GM19193 (cell line): ENCODE measurements around the gene STMN3.

Source experiments
- POLR2A ChIP-seq: IDR thresholded peaks from 4 replicates; pipeline ENCODE4 v1.6.1; 2011; ENCODE audit not compliant: insufficient read depth, insufficient read length; ENCODE audit errors: extremely low read depth

Gene STMN3

DNA sequence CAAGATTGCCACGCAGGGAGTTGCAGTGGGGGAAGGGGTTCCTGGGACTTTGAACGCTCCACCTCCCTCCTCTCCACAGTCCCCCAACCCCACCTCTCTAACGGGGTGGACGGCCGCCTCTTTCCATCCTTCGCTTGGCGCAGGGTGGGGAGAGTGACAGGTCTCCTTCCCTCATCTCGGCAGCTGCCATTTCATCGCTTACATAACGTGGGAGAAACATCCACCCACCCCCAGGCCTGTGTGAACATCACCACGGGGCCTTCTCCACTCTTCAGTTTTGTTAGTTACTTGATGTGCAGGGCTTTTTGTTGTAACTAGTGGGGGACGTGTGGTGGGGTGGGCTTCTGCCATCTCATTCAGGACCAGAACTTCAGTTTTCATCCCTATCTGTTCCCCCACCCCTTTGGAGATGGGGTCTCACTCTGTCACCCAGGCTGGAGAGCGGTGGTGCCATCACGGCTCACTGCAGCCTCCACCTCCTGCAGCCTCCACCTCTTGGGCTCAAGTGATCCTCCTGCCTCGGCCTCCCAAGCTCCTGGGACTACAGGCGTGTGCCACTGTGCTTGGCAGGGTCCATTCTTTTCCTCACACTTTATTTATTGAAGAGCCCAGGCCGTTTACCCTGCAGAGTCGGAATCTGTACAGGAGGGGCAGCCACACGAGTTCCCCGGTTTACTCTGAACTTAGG is 22.6 kb upstream of the STMN3 start:
- TF ChIP-seq POLR2A, result no peak

DNA sequence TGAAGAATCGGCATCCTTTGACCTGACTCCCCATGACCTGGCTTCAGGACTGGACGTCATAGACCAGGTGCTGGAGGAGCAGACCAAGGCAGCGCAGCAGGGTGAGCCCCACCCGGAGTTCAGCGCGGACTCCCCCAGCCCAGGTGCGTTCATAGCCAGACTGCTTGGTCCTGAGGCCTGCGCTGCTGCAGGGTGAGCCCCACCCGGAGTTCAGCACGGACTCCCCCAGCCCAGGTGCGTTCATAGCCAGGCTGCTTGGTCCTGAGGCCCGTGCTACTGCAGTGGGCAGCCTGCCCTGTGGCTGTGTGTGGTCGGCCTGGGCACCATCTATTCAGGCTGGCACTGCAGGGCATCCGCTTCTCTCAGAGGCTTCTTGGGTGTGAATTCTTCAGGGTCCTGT is 20.7 kb upstream of the STMN3 start:
- TF ChIP-seq POLR2A, result no peak

DNA sequence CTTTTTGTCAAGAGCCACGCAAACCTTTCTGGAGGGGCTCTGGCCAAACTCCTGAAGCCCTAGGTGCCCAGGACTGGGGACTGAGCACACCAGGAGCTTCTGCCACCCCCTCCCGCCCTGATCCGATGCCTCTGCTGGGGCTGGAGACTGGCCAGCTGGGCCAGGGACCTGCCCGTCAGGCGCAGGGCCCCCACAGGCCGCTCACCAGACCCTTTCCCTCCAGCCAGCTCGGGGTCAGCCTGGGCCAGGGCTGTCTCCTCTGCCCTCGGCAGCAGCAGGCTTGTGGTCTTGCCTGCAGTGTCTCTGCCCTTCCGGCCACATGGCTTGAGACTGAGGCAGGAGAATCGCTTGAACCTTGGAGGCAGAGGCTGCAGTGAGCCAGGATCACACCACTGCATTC is 19.4 kb upstream of the STMN3 start:
- TF ChIP-seq POLR2A, result no peak

DNA sequence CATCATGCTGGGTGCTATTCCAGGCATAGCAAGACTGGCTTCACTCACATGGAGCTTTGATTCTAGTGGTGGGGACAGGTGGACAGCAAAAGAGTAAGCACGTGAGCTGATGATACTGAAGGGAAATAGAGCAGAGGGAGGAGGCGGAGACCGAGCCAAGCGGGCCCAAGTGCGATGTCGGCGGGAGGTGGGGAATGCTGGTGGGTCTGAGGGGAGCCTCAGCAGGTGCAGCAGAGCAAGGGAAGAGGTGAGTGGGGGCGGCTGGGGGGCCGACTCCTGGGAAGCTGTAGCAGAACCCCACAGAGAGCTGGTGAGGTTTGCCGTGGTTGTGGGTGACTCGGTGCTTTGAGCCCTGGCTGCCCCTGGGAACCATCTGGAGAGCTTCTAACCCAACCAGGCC is 15.1 kb upstream of the STMN3 start:
- TF ChIP-seq POLR2A, result no peak

DNA sequence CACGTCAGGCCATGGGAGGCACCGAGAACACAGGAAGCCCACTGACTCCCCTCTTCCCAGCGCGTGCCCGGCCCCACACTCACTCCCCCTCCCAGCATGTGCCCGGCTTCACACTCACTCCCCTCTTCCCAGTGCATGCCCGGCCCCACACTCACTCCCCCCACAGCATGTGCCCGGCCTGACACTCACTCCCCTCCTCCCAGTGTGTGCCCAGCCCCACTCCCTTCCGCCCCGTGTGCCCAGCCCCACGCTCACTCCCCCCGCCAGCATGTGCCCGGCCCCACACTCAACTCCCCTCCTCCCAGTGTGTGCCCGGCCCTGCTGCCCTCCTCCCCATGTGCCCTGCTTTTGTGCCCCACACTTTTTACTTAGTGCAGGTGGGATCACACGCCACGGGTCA is 14.6 kb upstream of the STMN3 start:
- no peak for TF ChIP-seq POLR2A

DNA sequence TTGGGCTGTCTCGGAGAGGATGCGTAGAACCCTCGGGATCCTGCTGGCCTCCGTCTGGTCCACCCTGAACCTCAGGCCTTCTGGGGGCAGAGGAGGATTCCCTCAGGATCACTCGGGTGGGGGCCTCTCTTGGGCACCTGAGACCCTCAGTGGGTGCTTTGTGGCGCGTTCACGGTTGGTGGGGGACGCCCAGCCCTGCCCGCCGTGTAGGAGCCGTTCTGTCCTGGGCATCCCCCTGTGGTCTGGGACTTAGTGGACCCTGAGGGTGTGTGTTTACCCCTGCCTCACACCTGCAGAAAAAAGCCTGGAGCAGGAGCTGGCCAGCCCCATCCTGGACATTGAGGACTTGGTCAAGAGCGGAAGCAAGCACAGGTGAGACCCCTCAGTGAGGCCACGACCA is 12.5 kb upstream of the STMN3 start:
- TF ChIP-seq POLR2A, result no peak

DNA sequence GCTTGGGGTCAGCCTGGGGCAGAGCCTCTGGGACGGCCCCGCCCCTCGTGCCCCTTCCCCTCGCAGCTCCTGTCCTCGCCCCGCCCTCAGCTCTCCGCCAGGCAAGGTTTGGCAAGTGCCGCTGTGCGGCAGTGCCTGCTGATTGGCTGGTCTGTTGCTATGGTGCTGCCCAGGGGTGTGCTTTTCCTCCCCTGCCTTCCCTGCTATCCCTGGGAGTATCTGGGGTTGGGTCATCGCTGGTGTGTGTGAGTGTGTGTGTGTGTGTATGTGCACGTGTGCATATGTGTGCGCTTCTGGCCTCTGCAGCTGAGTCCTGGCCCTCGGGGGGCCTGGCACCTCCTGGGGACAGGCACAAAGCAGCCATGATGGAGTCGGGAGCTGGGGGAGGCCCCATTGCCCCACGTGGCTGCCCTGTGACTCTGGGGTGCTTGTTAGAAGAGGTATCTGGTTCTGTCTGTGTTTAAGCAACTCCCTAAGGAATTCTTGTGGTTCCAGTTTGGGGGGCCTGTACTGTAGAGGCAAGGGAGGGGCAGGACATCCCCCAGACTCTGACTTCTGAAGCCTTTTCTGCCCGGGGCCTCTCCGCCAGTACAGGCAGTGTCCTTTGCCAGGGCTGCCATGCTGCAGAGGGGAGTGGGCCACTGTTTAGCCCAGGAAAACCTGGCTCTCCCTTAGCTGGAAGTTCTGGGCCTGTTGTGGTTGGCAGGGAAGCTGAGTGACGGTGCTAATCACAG is 11.8 kb upstream of the STMN3 start:
- no peak for TF ChIP-seq POLR2A

DNA sequence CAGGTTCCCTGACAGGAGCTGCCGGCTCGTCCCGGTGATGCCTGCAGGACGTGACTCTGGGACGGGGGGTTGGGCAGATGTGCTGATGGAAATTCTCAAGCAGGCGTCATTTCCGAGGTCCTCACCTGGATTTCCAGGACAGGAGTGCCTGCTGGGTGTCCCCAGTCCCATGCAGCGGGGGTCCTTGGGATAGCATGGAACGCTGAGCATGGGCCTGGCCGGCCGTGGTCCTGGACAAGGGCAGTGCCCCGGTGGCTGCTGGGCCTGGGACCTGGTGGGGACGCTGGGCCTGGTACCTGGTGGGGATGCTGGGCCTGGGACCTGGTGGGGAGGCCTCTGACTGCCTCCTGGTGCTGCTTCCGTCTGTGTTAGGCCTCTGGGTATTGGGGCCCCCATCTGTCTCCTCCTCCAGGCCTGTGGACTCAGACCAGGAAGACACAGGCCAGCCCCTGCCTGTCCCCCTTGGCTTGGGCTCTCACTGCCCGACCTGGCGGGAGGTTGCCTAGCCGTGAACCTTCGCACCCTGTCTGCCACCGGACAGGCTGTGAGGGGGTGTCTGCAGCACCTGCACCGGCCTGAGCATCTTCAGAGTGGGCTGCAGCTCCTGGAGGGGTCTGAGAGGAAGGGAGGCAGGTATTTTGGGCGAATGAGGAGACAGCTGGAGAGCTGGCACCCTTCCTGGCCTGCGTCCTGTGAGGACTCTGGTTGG is 11.1 kb upstream of the STMN3 start:
- no peak for TF ChIP-seq POLR2A

DNA sequence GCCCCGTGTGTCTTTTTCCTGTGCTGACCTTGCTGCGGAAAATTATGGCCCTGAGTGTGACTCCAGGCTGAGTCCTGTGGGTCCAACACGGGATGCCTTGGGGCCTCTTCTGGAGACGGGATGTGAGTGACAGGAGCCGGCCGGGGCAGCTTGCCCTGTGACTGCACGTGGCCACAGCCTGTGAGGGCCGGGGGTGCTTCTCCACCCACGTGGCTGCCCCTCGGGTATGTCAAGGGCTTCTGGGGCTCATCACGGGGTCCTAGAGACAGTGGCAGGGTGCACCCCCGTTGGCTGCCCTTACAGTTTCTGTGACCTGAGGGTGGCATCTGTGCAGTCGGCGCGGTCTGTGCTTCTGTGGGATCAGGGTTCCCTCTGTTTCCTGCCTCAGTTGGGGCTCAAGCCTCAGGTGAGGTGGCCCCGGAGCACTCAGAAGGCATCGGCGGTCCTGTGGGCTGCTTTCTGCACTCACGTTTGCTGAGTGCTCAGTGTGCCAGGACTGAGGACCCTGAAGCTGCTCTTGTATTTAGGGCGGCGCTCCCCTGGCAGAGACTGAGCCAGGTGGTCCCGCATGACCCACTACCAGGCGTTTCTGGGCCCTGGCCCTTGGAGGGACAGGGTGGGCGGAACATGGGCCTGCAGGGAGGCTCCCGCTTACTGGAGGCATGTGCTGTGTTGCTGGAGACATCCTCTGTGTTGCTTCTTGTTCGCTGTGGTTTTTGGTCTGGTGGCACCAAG is 10.3 kb upstream of the STMN3 start:
- no peak for TF ChIP-seq POLR2A

DNA sequence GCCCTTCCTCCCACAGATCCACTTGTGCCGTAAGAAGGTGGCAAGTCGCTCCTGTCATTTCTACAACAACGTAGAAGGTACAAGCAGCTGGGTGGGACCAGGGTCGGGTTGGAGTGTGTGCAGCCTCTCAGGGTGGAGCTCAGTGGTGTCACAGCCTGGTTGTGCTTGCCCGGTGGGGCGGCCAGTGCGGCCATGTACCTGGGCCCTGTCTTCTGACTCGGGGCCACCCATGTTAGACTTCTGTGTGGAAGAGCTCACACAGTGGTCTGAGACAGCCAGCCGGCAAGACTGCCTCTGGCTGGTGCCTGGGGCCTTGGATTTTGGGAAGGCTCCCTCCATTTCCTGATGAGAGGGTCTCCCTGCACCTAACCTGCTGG is 9.6 kb upstream of the STMN3 start:
- TF ChIP-seq POLR2A, result no peak

DNA sequence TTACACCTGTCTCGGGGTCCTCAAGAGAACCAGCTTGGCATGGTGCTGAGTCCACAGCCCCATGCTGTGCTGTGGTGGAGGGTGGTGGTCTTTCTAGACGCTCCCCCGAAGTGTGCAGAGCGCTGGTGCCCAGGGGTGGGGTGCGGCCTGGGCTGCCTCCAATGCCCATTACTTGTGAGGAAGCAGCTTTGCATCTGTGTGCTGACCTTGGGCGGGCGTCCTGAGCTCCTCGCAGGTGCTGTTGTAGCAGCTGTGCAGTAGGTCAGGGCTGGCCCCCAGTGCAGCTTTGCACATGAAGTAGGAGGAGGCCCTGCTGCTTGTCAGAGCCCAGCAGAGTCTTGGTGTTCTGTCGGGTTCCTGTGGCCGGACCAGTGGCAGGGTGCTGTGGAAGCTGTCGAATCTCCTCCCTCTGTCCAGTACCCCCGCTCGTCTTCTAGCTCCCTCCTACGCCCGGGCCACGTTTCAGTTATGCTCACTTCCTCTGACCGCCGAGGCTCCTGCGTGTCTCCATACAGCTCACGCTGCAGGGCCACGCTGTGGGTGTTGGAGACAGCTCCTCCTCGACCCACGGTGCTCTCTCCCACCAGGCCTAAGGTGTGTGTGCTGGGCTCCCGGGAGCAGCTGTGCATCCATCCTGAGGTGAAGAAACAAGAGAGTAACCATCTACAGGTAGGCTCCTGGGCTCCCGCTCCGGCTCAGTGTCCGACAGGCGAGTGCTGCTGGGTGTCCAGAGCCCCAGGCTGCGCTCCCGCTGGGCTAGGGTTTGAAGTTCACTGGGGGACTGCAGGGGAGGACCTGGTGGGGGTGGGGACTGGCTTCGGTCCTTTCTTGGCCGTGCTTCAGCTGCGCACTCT is 9.0 kb upstream of the STMN3 start:
- no peak for TF ChIP-seq POLR2A

DNA sequence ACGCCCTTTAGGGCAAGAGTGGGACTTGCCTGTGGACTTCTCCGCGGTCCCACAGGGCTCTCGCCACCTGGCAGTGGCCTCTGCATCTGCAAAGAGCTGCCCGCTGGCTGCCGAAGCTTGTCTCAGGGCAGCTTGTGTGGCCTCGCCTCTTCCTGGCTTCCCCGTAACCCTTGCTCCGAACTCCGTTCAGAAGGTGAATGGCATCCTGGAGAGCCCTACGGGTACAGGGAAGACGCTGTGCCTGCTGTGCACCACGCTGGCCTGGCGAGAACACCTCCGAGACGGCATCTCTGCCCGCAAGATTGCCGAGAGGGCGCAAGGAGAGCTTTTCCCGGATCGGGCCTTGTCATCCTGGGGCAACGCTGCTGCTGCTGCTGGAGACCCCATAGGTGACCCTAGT is 7.9 kb upstream of the STMN3 start:
- no peak for TF ChIP-seq POLR2A

DNA sequence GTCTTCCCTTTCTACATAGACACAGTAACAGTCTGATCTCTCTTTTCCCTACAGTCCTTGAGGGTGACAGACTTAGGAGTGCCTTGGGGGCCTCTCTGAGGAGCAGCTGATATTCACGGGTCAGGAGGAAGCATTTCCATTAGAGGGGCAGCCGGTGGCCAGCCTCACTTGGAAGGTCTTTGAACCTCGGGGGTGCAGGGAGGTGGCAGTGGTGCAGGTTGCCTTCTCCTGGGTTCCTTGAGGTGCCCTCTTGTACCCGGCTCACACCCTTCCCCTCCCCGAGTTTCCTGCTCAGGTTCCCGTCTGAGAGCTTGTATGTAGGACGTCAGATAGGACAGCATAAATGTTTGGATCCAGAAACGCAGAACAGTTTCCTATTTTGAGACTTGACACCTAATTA is 7.4 kb upstream of the STMN3 start:
- no peak for TF ChIP-seq POLR2A

DNA sequence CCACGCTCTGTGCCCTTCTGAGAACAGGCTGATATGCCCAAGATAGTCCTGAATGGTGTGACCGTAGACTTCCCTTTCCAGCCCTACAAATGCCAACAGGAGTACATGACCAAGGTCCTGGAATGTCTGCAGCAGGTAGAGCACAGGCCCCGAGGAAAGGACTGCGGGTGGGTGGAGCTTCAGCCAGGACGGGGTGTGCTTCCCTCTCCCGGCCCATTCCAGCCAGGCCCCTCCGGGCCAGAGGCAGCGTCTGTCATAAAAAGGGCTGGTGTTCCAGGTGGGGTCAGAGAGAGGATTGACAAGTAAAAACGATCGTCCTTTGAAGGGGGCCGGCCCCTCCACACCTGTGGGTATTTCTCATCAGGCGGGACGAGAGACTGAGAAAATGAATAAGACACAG is 6.1 kb upstream of the STMN3 start:
- no peak for TF ChIP-seq POLR2A
